ENCODE results near the gene PTGS1. TPM values are rescaled to one million over a fixed set of nuclear protein-coding genes. Genes with fewer than 3 reads are reported as not detected.

PTGS1 gene
- total RNA-seq, 3 donors from 2014 or later (not counting 1 experiment from before 2014, with no cell fraction given) = 2.1 to 11.3 (median 9.2) TPM

DNA sequence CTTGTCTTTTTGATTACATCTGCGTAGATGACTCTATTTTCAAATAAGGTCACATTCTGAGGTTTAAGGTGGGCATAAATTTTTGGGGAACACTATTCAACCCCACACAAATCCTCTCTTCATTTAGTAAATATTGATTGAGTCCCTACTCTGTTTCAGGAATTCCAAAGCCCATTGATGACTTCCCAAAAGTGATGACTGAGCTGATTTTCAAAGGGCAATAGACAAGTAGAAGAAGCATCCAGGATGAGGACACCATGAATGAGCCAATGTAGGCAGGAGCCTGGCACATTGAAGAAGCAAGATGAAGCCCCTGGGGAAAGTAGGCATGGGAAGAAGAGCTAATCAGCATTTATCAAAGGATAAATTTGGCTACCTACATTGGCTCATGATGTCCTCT, 71.7 kb downstream of the PTGS1 start:
- H3K4me3 ChIP-seq (ENCODE audit: low read length) = no peak overlapping the region
- no peak overlapping the region for H3K4me3 Mint-ChIP-seq
- no peak overlapping the region for H3K27ac Mint-ChIP-seq
- H3K36me3 ChIP-seq (ENCODE audit: control insufficient read depth, insufficient read depth, low read length) = no peaks in the 10 kb centered on the region
- TF ChIP-seq CTCF (IDR thresholded peaks at IDR 0.05) = no peak
- no peaks in the 10 kb centered on the region for H3K9me3 Mint-ChIP-seq
- H3K4me1 ChIP-seq (ENCODE audit: control insufficient read depth, insufficient read depth, low read length) = no peaks in the 10 kb centered on the region
- ATAC-seq (no peak), DNase-seq (no peak)
- WGBS (ENCODE audit: insufficient coverage) = no CpG with 5 or more reads among the region's 1 CpG
- no peak overlapping the region for H3K27ac ChIP-seq (ENCODE audit: low read length)
- intact Hi-C loops (cut with micrococcal nuclease) = no loop called here
- H3K27me3 Mint-ChIP-seq (ENCODE audit: low read depth in 2 of 2) = peaks cover 22 to 44% of the 10 kb centered on the region in 2 donors
- no peaks in the 10 kb centered on the region for H3K4me1 Mint-ChIP-seq
- no peaks in the 10 kb centered on the region for H3K27me3 ChIP-seq (ENCODE audit: control insufficient read depth, insufficient read depth, low read length)
- H3K9me3 ChIP-seq (ENCODE audit: control insufficient read depth, insufficient read depth, low read length) = peaks cover 2% of the 10 kb centered on the region
- no peaks in the 10 kb centered on the region for H3K36me3 Mint-ChIP-seq

- no peak overlapping the region for H3K27ac ChIP-seq (ENCODE audit: low read length)
- Mint-ChIP-seq H3K9me3 (no peaks in the 10 kb centered on the region), H3K27me3 (ENCODE audit: low read depth in 2 of 2) (peaks cover 20 to 48% of the 10 kb centered on the region in 2 donors), H3K36me3 (no peaks in the 10 kb centered on the region), H3K27ac (no peak overlapping the region), H3K4me3 (no peak overlapping the region), H3K4me1 (no peaks in the 10 kb centered on the region)
- 75% methylated on average over 4 of the region's 5 CpGs for WGBS (ENCODE audit: insufficient coverage)
- TF ChIP-seq CTCF (IDR thresholded peaks at IDR 0.05) = no peak
- no peak for DNase-seq
- no peak for ATAC-seq
- H3K4me1 ChIP-seq (ENCODE audit: control insufficient read depth, insufficient read depth, low read length) = no peaks in the 10 kb centered on the region
- no peaks in the 10 kb centered on the region for H3K36me3 ChIP-seq (ENCODE audit: control insufficient read depth, insufficient read depth, low read length)
- H3K27me3 ChIP-seq (ENCODE audit: control insufficient read depth, insufficient read depth, low read length) = no peaks in the 10 kb centered on the region
- H3K9me3 ChIP-seq (ENCODE audit: control insufficient read depth, insufficient read depth, low read length) = peaks cover 2% of the 10 kb centered on the region
- H3K4me3 ChIP-seq (ENCODE audit: low read length) = no peak overlapping the region
- intact Hi-C loops (cut with micrococcal nuclease) = no loop called here
These were observed 73.4 kb downstream of the PTGS1 start for GRCh38 chr9:122444041-122444733.

Other genes starting within 250 kb of the PTGS1 start
- gene NDUFA8, start 211.2 kb upstream of the PTGS1 start, total RNA-seq = 10 to 100 TPM in 2 of 3 donors, 1 to 10 TPM in 1; 6.6 to 15.9 (median 10.8) TPM
- not detected for gene MORN5, start 211.1 kb upstream of the PTGS1 start, total RNA-seq
- gene LHX6, start 142.1 kb upstream of the PTGS1 start, total RNA-seq = not detected
- gene RBM18, start 106.2 kb upstream of the PTGS1 start, total RNA-seq = 10 to 100 TPM; 24.9 to 30.9 (median 29.7) TPM
- 10 to 100 TPM; 17.7 to 29.9 (median 21.3) TPM for gene MRRF, start 106.1 kb upstream of the PTGS1 start, total RNA-seq
- not detected for gene OR1J1, start 106.9 kb downstream of the PTGS1 start, total RNA-seq
- gene OR1J2, start 139.8 kb downstream of the PTGS1 start, total RNA-seq = not detected
- gene OR1J4, start 148.1 kb downstream of the PTGS1 start, total RNA-seq = not detected
- not detected for gene OR1N1, start 156.3 kb downstream of the PTGS1 start, total RNA-seq
- not detected for gene OR1N2, start 182.1 kb downstream of the PTGS1 start, total RNA-seq
- gene OR1L8, start 212.4 kb downstream of the PTGS1 start, total RNA-seq = under 1 TPM in 1 of 3 donors, not detected in 2; 0.40 TPM
- not detected for gene OR1Q1, start 243.7 kb downstream of the PTGS1 start, total RNA-seq

Data from natural killer cell (primary cell).